ENCODE measurements around the gene HDAC10. TPM values are rescaled to one million over a fixed set of nuclear protein-coding genes. Genes with fewer than 3 reads are reported as not detected.

The HDAC10 gene
- total RNA-seq, 1 experiment from 2014 or later = 45.0 TPM

DNA sequence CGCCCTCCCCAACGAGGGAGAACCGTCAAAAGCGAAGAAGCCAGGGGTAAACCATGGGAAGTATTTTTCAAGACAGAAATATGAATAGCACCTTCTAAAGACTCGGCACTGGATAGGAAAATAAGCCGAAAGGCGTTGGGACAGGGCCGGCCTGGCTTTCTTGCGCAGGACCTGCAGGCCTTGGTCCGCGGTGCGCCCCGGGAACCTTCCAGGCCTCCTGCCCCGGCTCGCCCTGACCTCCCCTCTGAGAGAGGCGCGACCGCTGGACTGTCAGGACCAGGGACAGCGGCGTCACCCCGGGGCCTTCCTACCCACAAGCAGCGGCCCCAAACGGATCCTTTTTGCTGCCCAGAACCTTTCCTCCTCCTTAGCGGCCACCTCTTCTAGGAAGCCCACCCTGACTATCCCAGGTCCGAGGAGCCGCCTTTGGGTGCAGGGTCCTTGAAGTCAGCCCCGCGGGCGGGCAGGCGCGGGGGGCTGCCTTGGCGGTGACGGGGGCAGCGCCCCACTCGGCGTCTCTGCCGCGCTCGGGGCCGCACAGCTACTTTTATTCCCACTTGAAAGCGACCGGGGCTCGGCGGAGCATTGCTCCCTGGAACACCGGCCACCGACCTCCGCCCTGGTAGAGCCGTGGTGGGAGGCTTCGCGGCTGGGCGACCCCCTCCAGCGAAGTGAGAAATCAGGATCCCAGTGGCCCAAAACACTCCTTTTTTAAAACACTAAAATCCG lies 19.8 kb upstream of the HDAC10 start:
- Histone ChIP-seq H3K23ac (ENCODE audit: insufficient read length, low read depth, low read length) (no peak overlapping the region), H3K4me1 (ENCODE audit: insufficient read depth, low read length) (no peaks in the 10 kb centered on the region)
- no peak for TF ChIP-seq CTCF (conservative IDR thresholded peaks at IDR 0.05)

More for the DNA sequence above, 19.8 kb upstream of the HDAC10 start:
- Histone ChIP-seq H3K9ac (ENCODE audit: extremely low read depth, insufficient read length, low read length) (no peak overlapping the region), H4K8ac (replicated peaks; ENCODE audit: insufficient read length, low read depth, low read length) (no peak overlapping the region), H3K9me3 (ENCODE audit: control insufficient read depth, low read depth, low read length) (no peaks in the 10 kb centered on the region), H3T11ph (ENCODE audit: low read length) (no peak overlapping the region), H2BK20ac (ENCODE audit: low read depth, low read length, poor library complexity, severe bottlenecking) (no peak overlapping the region), H3K4ac (ENCODE audit: low read depth, low read length) (no peak overlapping the region), H2BK5ac (ENCODE audit: insufficient read length, low read length) (no peak overlapping the region), H4K91ac (ENCODE audit: insufficient read length, low read depth, low read length) (no peak overlapping the region), H3K79me1 (ENCODE audit: insufficient read depth, low read depth, low read length, poor library complexity, severe bottlenecking) (no peaks in the 10 kb centered on the region), H2AFZ (ENCODE audit: low read length) (no peak overlapping the region), H3K56ac (ENCODE audit: insufficient read length, low read depth, low read length) (no peak overlapping the region), H3K27me3 (ENCODE audit: insufficient read depth, low read length) (peaks cover 15% of the 10 kb centered on the region; the same call in 1 of the 2 replicates), H4K20me1 (ENCODE audit: control insufficient read depth, insufficient read depth, insufficient read length) (no peaks in the 10 kb centered on the region), H2BK15ac (ENCODE audit: low read depth, low read length) (no peak overlapping the region), H3K18ac (ENCODE audit: insufficient read length, low read depth, low read length) (no peak overlapping the region), H2BK12ac (ENCODE audit: insufficient read length, low read depth, low read length) (no peak overlapping the region), H3K14ac (ENCODE audit: insufficient read depth, low read length) (no peak overlapping the region), H3K4me2 (ENCODE audit: insufficient read depth, insufficient read length, low read length) (peak overlapping the region; percentile 38), H2AK5ac (ENCODE audit: insufficient read length, low read length) (no peak overlapping the region), H3K79me2 (ENCODE audit: insufficient read depth, low read length) (no peaks in the 10 kb centered on the region), H3K23me2 (ENCODE audit: insufficient read length, low read depth, low read length, poor library complexity, severe bottlenecking) (peaks cover 5% of the 10 kb centered on the region), H4K5ac (ENCODE audit: insufficient read length, low read depth, low read length) (no peak overlapping the region), H2BK120ac (ENCODE audit: low read depth, low read length, poor library complexity, severe bottlenecking) (no peak overlapping the region), H3K27ac (ENCODE audit: insufficient read length, low read depth, low read length) (no peak overlapping the region)
- H3K9me3 Mint-ChIP-seq = peaks cover 4 to 7% of the 10 kb centered on the region in 2 experiments
- no peak overlapping the region for H3K27ac Mint-ChIP-seq
- H3K36me3 Mint-ChIP-seq (ENCODE audit: insufficient read depth in 1 of 3, low read depth in 3 of 3) = peaks cover 7 to 18% (median 14%) of the 10 kb centered on the region in 3 experiments
- peaks cover 2 to 12% of the 10 kb centered on the region in 2 experiments; a peak in 3 of 4 replicates for H3K4me1 Mint-ChIP-seq
- DNase-seq = peak; percentile 84
- no CpG with 5 or more reads among the region's 53 CpGs for WGBS (ENCODE audit: extremely low coverage, insufficient read length, low lambda C conversion rate)
- peaks cover 55% of the 10 kb centered on the region for H3K27me3 Mint-ChIP-seq (ENCODE audit: low read depth)
- H3K4me3 Mint-ChIP-seq = peak overlapping the region; percentile 42 to 74

All from H9 (cell line).